Measurements from ENCODE around the gene FSTL4. TPM values are rescaled to one million over a fixed set of nuclear protein-coding genes. Genes with fewer than 3 reads are reported as not detected.

Gene FSTL4
- total RNA-seq, 1 donor from 2014 or later = 59.8 TPM

GRCh38 chr5:133610489-133611356, 1.6 kb downstream of the FSTL4 start:
- DNase-seq (ENCODE audit: low spot score) = peak; percentile 77

GRCh38 chr5:133607451-133607850, 4.9 kb downstream of the FSTL4 start:
- DNase-seq (ENCODE audit: low spot score) = no peak

GRCh38 chr5:133606835-133607234, 5.5 kb downstream of the FSTL4 start:
- no peak for DNase-seq (ENCODE audit: low spot score)

GRCh38 chr5:133605323-133605722, 7.0 kb downstream of the FSTL4 start:
- DNase-seq (ENCODE audit: low spot score) = no peak

GRCh38 chr5:133603711-133604110, 8.6 kb downstream of the FSTL4 start:
- no peak for DNase-seq (ENCODE audit: low spot score)

GRCh38 chr5:133602835-133603380, 9.4 kb downstream of the FSTL4 start:
- DNase-seq (ENCODE audit: low spot score) = no peak

- no peak for DNase-seq (ENCODE audit: low spot score)
Observed at GRCh38 chr5:133599600-133599999, 12.7 kb downstream of the FSTL4 start.

- DNase-seq (ENCODE audit: low spot score) = no peak
Observed at GRCh38 chr5:133599044-133599443, 13.3 kb downstream of the FSTL4 start.

GRCh38 chr5:133596049-133596448, 16.3 kb downstream of the FSTL4 start:
- no peak for DNase-seq (ENCODE audit: low spot score)

GRCh38 chr5:133595465-133595864, 16.9 kb downstream of the FSTL4 start:
- DNase-seq (ENCODE audit: low spot score) = no peak

GRCh38 chr5:133589286-133589685, 23.1 kb downstream of the FSTL4 start:
- no peak for DNase-seq (ENCODE audit: low spot score)

- no peak for DNase-seq (ENCODE audit: low spot score)
Observed at GRCh38 chr5:133582971-133583370, 29.4 kb downstream of the FSTL4 start.

- DNase-seq (ENCODE audit: low spot score) = no peak
Observed at GRCh38 chr5:133581918-133582317, 30.4 kb downstream of the FSTL4 start.

GRCh38 chr5:133581348-133581747, 31.0 kb downstream of the FSTL4 start:
- DNase-seq (ENCODE audit: low spot score) = no peak

GRCh38 chr5:133580618-133581017, 31.7 kb downstream of the FSTL4 start:
- no peak for DNase-seq (ENCODE audit: low spot score)

GRCh38 chr5:133579766-133580165, 32.6 kb downstream of the FSTL4 start:
- DNase-seq (ENCODE audit: low spot score) = no peak

GRCh38 chr5:133569347-133569746, 43.0 kb downstream of the FSTL4 start:
- no peak for DNase-seq (ENCODE audit: low spot score)

- DNase-seq (ENCODE audit: low spot score) = no peak
Observed at GRCh38 chr5:133565993-133566392, 46.3 kb downstream of the FSTL4 start.

- DNase-seq (ENCODE audit: low spot score) = no peak
Observed at GRCh38 chr5:133564921-133565565, 47.3 kb downstream of the FSTL4 start.

- DNase-seq (ENCODE audit: low spot score) = no peak
Observed at GRCh38 chr5:133562554-133562953, 49.8 kb downstream of the FSTL4 start.

- no peak for DNase-seq (ENCODE audit: low spot score)
Observed at GRCh38 chr5:133559960-133560359, 52.4 kb downstream of the FSTL4 start.

GRCh38 chr5:133556551-133556950, 55.8 kb downstream of the FSTL4 start:
- no peak for DNase-seq (ENCODE audit: low spot score)

- DNase-seq (ENCODE audit: low spot score) = no peak
Observed at GRCh38 chr5:133554279-133554678, 58.1 kb downstream of the FSTL4 start.

All from ureter (tissue), 1 donor.